Hematopoietic multipotent progenitor cell (in vitro differentiated cells): ENCODE measurements around the gene SARS1. TPM values are rescaled to one million over a fixed set of nuclear protein-coding genes. Genes with fewer than 3 reads are reported as not detected.

Experiments
- DNase-seq, 3 donors: peaks; one replicate each; pipeline ENCODE4 v3.0.0-alpha.2; 2011 to 2015; ENCODE audit warnings: low read depth in 2 of 3, low spot score in 2 of 3
- total RNA-seq: library from RNA; depleted of rRNA; stranded (reverse); fragments of >200 nt; gene quantifications from one replicate; pipeline ENCODE4 v1.2.3, GENCODE V29; 2012

Gene SARS1
- total RNA-seq, 1 donor = 49.0 TPM

DNA sequence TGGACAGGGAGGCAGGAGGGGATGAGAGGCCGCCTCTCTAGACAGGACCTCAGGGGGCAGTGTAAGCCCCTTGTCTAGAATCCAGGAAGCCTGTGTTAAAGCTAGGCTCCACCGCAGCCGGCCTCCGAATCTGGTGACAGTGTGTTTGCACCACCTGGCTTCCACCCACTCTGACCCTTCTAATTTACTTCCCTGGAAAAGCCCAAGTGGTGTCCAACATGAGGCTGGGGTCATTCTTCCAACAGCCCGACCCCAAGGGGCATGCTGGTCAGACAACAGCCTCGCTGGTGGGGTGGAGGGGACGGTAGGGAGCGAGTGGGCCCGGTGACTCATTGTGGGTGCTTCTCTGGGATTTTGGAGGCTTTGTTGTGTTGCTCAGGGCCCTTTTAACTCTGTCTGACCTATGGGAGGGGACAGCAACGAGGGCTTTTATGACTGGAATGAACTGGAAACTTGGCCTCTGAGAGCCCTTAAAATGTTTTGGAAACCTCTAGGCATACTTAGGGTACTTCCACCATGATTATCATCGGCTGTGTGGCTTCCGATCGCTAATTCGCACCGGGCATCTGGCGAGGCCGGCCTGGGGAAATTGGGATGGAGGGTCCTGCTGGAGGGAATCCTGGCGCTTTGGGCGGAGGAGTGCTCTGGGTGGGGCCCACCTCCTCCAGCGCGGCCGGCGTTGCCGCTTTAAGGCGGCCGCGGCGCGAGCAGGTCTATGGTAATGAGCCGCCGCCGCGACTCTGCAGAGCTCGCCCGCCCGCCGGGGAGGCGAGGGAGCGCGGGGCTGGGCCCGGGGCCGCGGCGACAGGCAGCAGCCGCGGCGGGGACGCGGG, 35.3 kb downstream of the SARS1 start, which contains the start of gene CELSR2:
TSS of gene CELSR2 (plus strand) at position 743 of the 833 bp plus-strand sequence. CDS start 541 bp downstream, outside the sequence.
- peak; percentile 23 to 61 (median 39) for DNase-seq

DNA sequence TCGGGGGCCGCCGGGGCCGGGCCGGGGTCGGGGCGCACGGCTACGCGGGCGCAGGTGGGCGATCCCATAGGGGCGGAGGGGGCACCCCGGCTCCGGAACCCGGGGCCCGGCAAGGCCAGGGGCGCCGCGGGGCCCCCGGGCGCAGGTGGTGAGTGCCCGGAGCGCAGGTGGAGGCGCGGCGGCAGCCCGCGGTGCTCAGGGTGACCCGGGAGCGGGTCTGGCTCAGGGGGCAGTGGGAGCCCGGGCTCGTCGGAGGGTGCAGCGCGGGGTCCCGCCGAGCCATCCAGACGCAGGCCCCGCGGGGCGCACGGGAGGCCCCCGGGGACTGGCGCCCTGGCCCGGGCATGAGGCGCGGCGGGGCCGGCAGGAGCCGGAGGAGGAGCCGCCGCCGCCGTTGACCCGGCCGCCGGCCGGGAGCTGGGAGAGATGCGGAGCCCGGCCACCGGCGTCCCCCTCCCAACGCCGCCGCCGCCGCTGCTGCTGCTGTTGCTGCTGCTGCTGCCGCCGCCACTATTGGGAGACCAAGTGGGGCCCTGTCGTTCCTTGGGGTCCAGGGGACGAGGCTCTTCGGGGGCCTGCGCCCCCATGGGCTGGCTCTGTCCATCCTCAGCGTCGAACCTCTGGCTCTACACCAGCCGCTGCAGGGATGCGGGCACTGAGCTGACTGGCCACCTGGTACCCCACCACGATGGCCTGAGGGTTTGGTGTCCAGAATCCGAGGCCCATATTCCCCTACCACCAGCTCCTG, 36.1 kb downstream of the SARS1 start:
- DNase-seq = no peak

DNA sequence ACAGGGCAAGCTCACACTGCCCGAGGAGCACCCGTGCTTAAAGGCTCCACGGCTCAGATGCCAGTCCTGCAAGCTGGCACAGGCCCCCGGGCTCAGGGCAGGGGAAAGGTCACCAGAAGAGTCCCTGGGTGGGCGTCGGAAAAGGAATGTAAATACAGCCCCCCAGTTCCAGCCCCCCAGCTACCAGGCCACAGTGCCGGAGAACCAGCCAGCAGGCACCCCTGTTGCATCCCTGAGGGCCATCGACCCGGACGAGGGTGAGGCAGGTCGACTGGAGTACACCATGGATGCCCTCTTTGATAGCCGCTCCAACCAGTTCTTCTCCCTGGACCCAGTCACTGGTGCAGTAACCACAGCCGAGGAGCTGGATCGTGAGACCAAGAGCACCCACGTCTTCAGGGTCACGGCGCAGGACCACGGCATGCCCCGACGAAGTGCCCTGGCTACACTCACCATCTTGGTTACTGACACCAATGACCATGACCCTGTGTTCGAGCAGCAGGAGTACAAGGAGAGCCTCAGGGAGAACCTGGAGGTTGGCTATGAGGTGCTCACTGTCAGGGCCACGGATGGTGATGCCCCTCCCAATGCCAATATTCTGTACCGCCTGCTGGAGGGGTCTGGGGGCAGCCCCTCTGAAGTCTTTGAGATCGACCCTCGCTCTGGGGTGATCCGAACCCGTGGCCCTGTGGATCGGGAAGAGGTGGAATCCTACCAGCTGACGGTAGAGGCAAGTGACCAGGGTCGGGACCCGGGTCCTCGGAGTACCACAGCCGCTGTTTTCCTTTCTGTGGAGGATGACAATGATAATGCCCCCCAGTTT, 36.9 kb downstream of the SARS1 start:
- no peak for DNase-seq

DNA sequence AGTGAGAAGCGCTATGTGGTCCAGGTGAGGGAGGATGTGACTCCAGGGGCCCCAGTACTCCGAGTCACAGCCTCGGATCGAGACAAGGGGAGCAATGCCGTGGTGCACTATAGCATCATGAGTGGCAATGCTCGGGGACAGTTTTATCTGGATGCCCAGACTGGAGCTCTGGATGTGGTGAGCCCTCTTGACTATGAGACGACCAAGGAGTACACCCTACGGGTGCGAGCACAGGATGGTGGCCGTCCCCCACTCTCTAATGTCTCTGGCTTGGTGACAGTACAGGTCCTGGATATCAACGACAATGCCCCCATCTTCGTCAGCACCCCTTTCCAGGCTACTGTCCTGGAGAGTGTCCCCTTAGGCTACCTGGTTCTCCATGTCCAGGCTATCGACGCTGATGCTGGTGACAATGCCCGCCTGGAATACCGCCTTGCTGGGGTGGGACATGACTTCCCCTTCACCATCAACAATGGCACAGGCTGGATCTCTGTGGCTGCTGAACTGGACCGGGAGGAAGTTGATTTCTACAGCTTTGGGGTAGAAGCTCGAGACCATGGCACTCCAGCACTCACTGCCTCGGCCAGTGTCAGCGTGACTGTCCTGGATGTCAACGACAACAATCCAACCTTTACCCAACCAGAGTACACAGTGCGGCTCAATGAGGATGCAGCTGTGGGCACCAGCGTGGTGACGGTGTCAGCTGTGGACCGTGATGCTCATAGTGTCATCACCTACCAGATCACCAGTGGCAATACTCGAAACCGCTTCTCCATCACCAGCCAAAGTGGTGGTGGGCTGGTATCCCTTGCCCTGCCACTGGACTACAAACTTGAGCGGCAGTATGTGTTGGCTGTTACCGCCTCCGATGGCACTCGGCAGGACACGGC, 37.8 kb downstream of the SARS1 start:
- DNase-seq = no peak

DNA sequence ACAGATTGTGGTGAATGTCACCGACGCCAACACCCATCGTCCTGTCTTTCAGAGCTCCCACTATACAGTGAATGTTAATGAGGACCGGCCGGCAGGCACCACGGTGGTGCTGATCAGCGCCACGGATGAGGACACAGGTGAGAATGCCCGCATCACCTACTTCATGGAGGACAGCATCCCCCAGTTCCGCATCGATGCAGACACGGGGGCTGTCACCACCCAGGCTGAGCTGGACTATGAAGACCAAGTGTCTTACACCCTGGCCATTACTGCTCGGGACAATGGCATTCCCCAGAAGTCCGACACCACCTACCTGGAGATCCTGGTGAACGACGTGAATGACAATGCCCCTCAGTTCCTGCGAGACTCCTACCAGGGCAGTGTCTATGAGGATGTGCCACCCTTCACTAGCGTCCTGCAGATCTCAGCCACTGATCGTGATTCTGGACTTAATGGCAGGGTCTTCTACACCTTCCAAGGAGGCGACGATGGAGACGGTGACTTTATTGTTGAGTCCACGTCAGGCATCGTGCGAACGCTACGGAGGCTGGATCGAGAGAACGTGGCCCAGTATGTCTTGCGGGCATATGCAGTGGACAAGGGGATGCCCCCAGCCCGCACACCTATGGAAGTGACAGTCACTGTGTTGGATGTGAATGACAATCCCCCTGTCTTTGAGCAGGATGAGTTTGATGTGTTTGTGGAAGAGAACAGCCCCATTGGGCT, 38.6 kb downstream of the SARS1 start:
- DNase-seq = no peak

DNA sequence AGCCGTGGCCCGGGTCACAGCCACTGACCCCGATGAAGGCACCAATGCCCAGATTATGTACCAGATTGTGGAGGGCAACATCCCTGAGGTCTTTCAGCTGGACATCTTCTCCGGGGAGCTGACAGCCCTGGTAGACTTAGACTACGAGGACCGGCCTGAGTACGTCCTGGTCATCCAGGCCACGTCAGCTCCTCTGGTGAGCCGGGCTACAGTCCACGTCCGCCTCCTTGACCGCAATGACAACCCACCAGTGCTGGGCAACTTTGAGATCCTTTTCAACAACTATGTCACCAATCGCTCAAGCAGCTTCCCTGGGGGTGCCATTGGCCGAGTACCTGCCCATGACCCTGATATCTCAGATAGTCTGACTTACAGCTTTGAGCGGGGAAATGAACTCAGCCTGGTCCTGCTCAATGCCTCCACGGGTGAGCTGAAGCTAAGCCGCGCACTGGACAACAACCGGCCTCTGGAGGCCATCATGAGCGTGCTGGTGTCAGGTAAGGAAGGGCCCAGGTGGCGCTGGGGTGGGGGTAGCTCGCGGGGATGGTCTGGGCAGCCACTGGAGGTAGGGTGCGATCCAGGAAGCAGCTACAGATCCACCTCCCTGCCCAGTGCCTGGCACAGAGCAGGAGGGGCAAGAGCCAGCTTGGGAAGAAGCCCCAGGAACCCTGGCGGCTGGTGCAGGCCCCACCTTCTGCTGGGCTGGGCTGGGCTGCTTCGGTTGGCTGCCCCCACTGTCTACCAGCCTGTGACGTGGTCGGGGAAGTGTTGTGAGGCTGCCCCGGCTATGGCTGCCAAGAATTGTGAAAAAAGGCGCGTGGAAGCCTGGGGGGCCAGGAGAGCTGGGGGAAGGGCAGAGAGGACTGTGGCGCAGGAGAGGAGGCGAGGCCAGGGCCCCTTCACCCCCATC, 39.4 kb downstream of the SARS1 start:
- no peak for DNase-seq

DNA sequence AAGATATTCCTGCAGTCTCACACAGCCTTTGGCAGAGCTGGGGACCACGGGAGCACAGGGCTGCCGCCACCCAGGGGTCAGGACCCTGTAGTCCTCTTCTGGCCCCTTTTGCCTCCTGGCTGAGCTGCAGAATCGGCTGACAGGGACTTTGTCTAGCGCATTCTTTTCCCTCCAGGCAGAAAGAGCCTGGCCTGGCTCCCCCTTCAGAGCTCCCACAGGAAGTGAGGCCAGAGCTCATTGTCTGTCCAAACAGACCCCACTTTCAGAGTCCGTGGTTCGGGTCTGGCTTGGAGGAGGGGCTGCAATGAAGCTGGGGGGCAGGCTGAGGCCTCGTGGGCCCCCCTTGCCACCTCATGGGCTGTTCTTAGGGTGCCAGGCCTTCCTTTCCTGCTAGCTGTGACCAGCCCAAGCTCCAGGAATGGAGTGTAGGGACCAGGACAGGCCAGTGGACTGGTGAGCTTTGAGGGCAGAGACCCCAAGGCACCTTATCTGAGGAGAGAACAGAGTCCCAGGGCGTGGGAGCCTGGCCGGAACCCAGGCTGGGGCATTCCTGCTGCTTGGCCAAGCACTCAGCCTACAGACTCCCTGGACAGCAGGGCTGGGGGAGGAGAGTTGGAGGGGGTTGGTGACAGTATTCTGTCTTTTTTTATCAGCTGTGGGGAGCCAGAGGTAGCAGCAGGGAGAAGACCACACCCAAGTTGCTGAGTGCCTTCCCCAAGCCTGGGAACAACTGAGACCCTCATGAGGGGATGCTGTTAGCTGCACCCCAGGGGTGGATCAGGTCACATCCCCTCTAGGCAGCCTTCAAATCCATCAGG, 40.3 kb downstream of the SARS1 start:
- no peak for DNase-seq

DNA sequence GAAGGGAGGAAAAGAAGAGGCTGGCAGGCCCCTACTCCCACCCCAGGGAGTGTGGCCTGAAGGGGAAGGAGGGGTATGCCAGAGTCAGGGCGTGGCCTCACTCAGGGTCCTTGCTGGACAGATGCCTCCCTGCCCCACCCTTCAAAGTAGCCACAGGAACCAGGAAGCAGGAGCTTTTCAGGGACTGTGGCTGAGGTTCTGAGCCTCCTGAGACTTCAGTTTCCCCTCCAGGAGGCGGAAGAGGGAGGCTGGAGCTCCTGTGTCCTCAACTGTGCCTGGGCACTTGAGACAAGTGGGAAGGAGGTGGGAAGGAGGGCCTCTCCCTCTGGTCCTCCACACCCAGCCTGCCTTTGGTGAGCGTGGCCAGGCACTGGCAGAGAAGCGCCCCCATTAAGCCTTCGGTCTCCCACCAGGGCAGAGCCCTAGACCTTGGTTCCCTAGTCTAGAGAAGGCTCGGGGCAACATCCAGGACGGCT, 40.9 kb downstream of the SARS1 start:
- no peak for DNase-seq

DNA sequence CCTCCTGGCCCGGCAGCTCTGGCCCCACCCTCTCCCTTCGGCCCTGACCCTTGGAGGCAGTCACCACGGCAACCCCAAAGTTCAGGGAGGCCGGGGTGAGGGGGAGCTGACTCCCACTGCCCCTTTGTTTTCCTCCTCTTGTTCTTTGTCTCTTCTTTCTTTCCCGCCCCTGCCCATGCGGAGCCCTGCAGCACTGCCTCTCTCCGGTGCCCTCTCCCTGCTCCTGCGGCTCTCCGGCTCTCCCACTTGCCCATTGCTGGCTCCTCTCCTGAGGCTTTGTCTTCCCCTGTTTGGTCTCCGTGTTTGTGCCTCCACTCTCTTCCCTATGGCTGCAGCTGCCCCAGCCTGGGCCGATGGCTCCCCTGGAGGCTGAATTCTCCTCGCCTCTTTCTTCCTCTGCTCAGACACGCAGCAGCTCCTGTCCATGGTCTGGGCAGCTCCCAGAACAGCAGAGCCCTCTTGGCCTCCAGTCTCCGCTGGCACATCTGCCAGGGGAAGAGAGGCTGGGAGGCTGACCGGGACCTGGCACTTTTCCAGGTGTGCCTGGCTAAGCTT, 41.5 kb downstream of the SARS1 start:
- no peak for DNase-seq

DNA sequence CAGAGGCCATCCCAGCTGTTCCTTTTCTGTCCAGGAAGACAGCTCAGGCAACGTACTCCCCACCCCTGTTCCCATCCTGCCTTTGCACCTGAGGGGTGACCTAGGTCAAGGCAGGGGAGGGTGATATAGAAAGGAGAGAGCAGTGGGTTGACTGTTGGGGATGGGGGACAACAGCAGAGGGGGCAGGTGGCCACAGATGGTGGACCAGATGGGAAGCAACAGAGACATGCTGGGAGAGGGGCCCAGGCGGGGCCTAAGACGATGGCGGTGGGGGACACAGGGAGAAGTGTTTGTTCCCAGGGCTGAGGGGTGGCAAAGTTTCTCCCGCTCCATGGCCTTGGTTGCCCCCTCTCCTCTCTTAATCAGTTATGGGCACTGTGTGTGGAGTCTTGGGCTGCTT, 42.0 kb downstream of the SARS1 start:
- DNase-seq = no peak

DNA sequence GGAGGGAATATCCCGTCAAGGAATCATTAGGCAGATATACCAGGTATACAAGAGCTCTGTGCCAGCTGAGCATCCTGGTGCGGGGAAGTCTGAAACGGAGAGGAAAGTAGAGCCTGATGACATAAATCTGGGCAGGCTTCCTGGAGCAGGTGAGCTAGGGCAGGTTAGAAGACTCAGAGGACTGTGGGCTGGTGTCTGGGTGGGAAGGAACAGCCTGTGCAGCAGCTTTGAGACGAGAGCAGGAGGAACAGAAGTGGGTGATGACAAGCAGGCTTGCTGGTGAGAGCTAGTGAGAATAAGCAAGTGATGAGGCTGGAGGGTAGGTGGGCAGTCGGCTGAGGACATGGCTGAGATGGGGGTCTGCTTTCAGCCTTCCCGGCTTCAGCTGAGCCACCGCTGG, 42.4 kb downstream of the SARS1 start:
- no peak for DNase-seq

DNA sequence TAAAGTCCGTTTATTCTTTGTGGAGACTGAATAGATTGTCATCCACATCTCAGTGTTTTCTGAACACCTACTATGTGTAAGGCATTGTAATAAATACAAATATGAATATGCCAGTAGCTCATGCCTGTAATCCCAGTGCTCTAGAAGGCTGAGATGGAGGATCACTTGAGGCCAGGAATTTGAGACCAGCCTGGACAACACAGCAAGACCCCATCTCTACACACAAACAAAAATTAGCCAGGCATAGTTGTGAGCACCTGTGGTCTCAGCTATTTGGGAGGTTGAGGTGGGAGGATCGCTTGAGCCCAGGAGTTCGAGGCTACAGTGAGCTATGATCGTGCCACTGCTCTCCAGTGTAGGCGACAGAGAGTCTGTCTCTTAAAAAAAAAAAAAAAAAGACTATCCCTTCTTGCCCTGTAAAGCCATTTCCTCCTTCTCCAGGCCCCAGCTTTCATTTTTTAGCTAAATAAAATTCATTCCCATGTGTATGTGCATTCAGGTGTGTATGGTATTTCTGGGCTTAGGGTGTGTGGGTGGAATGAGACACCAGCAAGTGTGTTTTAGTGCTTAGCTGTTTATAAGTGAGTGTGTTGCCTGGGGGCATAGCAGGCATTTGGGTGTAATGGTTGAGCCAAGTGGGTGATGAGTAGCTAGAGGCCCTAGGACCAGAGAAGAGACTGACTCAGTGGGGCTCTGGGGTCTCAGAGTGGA, 43.4 kb downstream of the SARS1 start:
- no peak for DNase-seq

DNA sequence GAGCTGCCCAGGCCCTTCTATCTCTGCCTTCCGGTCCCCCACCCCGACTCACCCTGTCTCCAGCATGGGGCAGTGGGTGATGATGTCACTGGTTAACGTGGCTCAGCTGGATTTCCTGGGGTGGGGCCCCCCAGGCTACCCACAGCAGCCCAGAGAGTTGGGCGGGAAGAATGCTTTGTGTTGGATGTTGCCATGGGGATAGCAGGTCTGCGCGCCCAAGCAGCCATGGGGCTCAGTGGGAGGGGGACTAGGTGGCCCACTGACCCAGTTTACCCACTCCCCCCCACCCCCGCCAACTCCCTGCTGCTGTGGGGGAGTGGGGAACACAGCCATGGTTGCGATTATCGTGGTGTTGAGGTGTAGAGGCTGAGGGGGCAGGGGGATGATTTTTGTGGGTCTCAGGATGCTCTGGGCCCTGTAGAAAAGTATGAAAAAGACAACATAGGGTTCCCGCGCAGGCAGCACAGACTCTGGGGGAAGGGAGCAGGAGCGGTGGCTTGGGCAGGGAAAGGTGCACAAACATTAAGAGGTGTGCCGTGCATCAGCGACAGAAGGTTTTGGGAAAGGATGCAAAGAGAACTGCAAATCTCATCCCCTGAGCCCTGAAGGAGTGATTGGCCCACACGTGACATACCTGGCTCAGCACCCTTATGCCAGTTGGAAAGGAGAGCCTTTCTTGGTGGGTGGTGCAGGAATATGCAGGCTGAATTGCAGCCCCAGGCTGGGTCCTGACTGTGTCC, 44.1 kb downstream of the SARS1 start:
- no peak for DNase-seq

DNA sequence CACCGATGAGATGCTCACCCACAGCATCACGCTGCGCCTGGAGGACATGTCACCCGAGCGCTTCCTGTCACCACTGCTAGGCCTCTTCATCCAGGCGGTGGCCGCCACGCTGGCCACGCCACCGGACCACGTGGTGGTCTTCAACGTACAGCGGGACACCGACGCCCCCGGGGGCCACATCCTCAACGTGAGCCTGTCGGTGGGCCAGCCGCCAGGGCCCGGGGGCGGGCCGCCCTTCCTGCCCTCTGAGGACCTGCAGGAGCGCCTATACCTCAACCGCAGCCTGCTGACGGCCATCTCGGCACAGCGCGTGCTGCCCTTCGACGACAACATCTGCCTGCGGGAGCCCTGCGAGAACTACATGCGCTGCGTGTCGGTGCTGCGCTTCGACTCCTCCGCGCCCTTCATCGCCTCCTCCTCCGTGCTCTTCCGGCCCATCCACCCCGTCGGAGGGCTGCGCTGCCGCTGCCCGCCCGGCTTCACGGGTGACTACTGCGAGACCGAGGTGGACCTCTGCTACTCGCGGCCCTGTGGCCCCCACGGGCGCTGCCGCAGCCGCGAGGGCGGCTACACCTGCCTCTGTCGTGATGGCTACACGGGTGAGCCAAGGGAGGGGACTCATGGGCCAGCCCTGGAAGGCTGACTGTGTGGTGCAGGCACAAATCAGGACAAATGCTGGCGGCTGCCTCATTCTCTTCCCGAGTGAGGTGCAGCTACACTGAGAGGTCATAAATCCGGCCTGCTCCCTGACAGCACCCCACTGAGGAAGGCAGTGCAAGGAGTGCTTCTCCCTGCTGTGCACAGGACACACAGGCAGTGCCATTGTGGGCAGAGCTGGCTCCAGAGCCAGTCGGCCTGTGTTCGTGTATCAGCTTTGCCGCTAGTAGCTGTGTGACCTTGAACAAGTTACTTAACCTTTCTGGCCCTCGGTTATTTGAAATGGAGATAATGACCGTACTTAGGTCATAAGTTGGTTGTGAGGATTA, 45.1 kb downstream of the SARS1 start:
- DNase-seq = no peak
